HepG2 (cell line): ENCODE results near the gene PPM1H.

ENCODE experiments used
- EP300 ChIP-seq, 3 experiments: sonication (generic) in 1 of 3; formaldehyde crosslinking in 1 of 3; IDR thresholded peaks; 2 replicates each; pipeline versions ENCODE4 v1.5.1 to v1.6.1; 2011 to 2020; ENCODE audit warnings: low read depth in 2 of 3, low read length in 2 of 3, borderline replicate concordance in 1 of 3, improper control_type of control experiment in 1 of 3, mild to moderate bottlenecking in 1 of 3, missing genetic modification reagents in 1 of 3, moderate library complexity in 1 of 3
- EZH2 ChIP-seq: conservative IDR thresholded peaks from 2 replicates; pipeline ENCODE4 v1.6.1; 2012; ENCODE audit warnings: mild to moderate bottlenecking, low read depth, low read length, moderate library complexity
- JUND ChIP-seq: sonication (generic); formaldehyde crosslinking; IDR thresholded peaks from 2 replicates; pipeline ENCODE4 v1.8.0; 2022; ENCODE audit warnings: mild to moderate bottlenecking, missing genetic modification reagents
- MXD3 ChIP-seq: IDR thresholded peaks from 2 replicates; pipeline ENCODE4 v1.6.1; 2016; ENCODE audit warnings: mild to moderate bottlenecking, missing biosample characterization, missing genetic modification reagents

- TF ChIP-seq MXD3 (CRISPR knock-in tag) (peak; percentile 58; the same call in 1 of the 2 replicates), EP300 (IDR thresholded peaks at IDR 0.05; ENCODE audit: low read depth in 2 of 2, low read length in 2 of 2) (peak; percentile 14; a peak in 1 of 4 replicates), EP300 (CRISPR knock-in tag; IDR thresholded peaks at IDR 0.05; ENCODE audit: borderline replicate concordance) (no peak), JUND (no peak), EZH2 (no peak)
Measured at GRCh38 chr12:62602255-62603060, 332.5 kb downstream of the PPM1H start.
